GM21576 (cell line): ENCODE data around the gene KDM6A.
"Not testable (repeated sequence)": the region's sequence is repeated elsewhere in the genome, so short reads cannot be mapped to it uniquely, and the experiment has no call there.

Experiments
- ATAC-seq: cut with Tn5 transposase; IDR thresholded peaks from one replicate; pipeline ENCODE4 v1.9.1; 2021; ENCODE audit warnings: mild to moderate bottlenecking, moderate library complexity; ENCODE audit not compliant: unreplicated experiment

Gene KDM6A

DNA sequence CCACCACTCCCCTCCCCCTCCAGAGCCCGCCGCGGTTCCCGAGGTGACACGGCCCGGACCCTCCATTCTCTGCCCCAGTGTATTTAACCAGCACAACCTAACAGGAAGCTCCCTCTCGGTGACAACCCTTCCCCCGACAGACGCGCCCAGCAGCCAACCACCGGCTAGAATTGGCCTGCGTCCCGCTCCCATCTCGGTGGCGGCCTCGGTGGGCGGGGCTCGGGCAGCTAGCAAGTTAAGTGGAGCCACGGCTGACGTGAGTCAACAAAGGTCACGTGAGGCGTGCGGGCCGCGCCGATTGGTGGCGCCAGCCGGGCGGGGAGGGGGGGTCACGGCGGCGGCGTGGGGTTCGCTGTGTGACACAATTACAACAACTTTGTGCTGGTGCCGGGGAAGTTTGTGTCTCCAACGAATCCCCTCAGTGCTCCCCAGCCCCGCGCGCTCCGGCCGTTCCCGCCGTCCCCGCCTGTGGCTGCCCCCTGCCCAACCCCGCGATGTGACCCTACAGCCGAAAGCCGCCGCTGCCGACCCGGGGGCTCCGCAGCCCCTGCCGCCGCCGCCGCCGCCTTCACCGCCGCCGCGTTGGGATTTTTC lies at the start of gene KDM6A:
Gene KDM6A, plus strand, starts transcription at position 368 of the 594 bp plus-strand sequence. CDS start 364 bp downstream, outside the sequence.
- peak; percentile 90 for ATAC-seq

DNA sequence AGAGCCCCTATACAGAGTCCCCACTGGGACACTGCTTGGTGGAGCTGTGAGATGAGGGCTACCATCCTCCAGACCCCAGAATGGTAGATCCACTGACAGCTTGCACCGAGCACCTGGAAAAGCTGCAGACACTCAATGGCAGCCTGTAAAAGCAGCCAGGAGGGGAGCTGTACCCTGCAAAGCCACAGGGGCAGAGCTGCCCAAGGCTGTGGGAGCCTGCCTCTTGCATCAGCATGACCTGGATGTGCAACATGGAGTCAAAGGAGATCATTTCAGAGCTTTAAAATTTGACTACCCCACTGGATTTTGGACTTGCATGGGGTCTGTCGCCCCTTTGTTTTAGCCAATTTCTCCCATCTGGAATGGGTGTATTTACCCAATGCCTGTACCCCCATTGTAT lies 49.8 kb upstream of the KDM6A start:
- not testable (repeated sequence) for ATAC-seq

DNA sequence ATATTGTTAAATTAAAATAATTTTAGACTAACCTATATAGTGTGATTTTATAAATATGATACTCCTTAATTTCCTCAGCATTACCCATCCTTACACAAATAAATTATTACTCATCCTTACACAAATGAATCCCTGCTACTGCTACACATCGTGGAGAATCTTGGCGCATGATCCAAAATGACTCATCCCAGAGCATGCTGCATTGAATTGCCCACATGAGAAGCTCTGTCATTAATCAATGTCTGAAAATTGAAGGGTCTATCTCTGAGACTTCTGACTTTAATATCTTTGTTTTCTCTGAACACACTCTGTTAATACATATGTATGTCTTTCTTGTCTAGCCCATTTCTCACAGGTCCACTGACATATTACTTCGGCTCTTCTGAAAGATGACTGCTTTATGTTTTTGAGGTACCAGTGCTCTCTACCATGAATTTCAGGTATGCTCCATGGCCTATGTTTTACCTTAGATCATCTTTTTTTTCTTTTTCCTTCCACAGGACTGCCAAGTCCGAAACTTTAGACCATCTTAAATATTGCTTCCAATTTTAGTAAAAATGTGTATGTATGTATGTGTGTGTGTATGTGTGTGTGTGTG lies 44.9 kb upstream of the KDM6A start:
- no peak for ATAC-seq

DNA sequence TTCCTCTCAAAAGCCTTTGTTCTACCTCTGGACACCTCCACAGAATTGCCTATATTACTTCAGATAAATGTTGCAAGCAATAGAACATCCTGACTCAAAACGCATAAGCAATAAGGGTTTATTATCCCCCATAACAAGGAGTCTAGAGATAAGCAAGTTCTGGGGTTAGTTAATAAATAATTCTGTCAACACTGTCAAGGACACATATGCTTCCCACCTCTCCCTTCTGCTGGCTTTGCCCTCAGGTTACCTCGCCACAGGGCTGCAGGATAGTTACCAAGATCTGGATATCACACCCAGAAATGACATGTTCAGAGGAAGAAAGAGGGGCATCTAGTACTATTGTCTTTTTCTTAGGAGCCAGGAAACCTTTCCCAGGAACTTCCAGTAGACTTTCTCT lies 43.2 kb upstream of the KDM6A start:
- ATAC-seq, result no peak

DNA sequence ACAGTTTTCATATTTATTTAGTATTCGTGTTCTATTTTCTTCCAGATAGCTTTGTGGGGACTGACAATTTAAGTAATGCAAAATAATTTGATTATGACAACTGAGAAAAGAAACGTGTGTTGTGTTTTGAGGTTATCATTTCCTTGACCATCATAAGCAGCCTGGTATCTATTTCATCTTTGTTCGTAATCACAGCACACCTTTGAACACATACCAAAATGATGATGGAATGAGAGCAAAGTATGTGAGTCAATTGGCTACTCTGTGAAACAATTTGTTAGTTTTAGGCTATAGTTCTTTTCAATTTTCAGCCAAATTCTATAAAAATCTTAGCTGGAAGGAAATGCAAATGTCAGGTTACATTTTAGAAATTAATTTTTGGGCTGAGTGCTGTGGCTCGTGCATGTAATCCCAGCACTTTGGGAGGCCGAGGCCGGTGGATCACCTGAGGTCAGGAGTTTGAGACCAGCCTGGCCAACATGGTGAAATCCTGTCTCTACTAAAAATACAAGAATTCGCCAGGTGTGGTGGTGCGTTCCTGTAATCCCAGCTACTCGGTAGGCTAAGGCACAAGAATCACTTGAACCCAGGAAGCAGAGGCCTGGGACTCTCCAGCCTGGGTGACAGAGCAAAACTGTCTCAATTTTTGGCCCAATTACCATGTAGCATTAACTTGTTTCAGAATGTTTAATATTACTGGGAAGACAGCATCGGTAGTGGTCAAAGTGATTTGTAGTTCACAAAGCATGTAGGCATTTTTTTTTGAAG lies 30.3 kb upstream of the KDM6A start:
- ATAC-seq, result no peak

DNA sequence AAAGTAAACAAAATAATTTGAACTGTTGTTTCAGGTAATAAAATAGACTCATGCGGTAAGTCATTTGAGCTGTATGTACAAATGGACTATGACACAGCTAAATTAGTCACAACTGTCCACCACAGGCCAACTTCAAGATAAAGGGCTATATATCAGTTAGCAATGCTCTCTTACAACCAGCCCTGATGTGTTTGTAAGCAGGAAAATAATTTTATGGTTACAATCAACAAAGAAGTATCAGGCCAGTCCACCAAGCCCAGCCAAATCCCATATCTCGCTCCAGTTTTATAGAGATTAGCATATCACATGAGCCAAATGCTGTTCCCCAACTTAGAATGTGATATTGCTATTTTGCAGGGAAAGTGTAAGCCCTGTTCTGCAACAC lies 29.7 kb upstream of the KDM6A start:
- ATAC-seq, result no peak

DNA sequence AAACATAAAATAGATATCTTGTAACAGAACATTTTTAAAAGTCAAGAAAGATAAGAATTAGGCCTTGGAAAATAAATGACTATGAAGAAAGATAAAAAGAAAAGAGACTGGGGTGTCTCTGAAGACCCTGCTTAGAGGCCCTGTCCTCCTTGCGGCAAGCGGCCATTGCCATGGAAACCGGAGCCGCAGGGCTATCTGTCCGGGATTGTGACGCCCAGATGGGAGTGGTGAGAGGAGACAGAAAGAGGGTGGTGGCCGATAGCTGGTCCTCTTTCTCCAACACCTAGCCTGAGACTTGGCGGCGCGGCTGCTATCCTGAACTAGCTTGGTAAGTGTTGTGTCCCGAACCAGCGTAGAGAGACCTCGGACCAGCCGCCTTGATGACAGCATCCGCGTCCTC lies 29.2 kb upstream of the KDM6A start, which contains the start of gene DUSP21:
Gene DUSP21, plus strand, starts transcription at position 269 of the 400 bp plus-strand sequence. Its CDS starts 112 bp downstream, at position 381.
- ATAC-seq, result no peak

DNA sequence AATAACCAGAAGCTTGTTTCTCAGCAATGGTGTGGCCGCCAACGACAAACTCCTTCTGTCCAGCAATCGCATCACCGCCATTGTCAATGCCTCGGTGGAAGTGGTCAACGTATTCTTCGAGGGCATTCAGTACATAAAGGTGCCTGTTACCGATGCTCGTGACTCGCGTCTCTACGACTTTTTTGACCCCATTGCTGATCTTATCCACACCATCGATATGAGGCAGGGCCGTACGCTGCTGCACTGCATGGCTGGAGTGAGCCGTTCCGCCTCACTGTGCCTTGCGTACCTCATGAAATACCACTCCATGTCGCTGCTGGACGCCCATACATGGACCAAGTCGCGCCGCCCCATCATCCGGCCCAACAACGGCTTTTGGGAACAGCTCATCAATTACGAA lies 28.8 kb upstream of the KDM6A start:
- no peak for ATAC-seq

DNA sequence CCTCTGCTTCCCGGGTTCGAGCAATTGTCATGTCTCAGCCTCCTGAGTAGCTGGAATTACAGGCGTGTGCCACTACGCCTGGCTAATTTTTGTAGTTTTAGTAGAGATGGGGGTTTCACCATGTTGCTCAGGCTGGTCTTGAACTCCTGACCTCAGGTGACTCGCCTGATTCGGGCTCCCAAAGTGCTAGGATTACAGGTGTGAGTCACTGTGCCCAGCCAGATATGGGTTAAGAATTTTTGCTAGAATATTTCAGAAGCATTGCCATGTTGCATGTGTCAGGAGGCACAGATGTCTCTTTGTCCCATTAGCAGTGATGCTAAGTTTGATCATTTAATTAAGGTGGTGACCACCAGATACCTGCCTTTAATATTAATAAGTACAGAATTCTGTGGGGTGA lies 22.1 kb upstream of the KDM6A start:
- ATAC-seq, result not testable (repeated sequence)

DNA sequence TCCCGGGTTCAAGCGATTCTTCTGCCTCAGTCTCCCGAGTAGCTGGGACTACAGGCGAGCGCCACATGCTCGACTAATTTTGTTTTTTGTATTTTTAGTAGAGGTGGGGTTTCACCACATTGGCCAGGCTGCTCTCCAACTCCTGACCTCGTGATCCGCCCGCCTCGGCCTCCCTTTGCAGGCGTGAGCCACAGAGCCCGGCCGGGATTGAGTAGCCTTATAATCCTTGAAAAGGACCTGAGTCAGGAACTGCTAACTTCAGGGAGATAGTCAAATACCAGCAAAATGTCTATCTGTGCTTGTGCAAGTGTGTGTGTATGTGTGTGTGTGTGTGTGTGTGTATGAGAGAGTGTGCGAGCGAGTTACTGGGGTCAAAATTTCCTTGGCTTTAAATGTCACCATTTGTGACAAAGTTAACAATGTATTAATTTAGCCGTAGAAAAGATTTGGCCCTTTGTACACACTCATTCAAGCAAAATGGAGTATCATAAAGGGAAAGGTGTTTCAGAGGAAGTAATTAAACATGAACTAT lies 1.8 kb upstream of the KDM6A start:
- no peak for ATAC-seq

DNA sequence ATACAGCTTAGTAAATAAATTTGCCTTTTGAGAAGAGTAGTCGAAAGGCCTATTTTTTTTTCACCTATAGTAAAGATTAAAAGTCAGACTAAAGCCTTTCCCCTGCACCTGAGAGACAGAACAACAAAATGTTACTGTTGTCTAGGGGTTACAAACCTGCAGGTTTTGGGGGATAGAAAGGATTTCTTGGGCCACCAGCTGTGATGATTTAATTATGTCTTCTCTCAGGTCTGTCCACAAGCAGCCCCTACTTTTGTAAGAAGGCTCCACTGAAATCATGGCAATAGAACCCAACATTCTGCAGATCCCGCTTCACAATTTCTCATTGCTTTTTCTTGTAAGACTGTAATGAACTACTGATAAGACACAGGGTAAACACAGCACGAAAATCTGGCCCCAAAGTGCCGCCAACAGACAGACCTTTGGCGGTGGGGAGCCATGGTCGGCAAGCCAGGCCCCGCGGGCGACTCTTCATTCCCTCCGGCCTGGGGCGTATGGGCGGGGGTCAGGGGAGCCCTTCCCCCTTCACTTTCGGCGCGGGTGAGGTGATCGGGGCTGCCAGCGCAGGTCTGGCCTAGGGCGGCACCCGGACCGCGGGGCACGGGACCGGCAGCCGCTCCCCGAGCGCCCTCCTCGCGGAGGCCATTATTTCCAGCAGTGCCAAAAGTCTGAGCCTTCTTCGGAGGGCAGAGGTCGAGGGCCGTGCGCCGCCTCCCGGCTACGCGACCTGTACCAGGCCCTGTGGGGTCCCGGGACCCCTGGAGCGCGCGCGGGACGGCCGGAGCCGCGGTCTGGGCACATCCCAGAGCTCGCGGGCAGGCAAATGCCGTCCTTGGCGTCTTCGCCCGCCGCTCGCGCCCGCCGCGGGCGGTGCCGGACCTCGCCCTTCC lies 812 bp upstream of the KDM6A start:
- peak; percentile 19 for ATAC-seq

DNA sequence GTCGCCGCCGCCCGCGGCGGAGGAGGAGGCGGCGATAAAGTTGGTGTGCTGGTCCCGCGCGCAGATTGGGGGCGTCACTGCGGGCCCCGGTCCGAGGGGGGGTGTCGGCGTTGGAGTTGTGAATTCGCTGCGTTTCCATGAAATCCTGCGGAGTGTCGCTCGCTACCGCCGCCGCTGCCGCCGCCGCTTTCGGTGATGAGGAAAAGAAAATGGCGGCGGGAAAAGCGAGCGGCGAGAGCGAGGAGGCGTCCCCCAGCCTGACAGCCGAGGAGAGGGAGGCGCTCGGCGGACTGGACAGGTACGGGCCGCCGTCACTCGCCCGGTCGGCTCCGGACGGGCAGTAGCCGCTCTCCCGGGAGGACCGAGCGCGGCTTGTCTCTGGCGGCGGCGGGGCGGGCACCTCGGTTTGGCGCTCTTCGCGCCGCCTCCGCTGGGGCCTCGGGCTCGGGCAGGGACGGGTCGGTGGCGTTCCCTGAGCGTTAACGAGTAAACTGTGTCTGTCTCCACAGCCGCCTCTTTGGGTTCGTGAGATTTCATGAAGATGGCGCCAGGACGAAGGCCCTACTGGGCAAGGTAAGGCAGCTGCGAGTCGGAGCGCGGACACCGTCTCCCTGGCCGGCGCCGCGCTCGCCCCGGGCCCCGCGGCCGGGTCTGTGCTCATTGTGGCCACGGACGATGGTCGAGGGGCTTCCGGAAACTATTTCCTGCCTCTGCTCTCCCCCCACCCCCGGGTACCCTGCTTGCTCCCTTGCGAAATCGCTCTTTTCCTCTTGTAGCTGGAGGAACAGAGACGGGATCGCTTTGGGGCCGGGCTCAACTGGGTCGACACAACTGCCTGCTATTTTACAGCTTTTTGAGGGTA lies 658 bp downstream of the KDM6A start:
- ATAC-seq, result no peak

DNA sequence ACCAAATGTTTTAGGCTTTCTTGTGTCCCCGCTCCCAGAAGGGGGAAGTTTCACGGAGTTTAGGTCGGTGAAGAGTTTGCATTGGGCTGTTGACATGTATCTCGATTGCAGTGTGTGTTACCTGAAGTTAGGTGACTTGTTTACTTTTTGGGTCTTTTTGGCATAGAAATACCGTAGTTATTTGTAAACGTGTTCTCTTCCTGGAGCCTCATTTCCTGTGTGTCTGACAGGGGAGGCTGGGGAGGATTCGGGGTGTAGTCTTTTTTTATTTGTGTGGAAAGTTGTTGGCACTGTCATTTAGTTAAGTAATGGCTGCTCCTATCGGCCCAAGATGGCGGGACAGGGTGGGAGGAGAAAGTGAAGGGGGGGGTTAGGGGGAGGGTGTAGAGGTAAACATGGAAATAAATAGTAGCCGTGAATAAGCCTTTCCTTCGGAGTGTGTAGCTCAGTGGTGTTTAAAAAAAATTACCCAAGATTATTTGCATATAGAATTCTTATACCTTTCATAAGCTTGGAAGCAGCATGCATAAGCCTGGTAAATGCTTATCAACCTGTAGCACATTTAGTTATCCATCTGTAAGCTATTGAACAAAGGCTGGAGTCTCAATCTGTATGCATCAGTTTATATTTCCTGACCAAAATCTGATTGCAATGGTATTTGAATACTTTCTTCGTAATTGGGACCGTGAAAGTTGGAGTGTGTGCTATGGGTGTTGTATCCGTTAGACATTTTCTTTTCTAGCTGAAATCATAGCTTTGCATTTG lies 1.6 kb downstream of the KDM6A start:
- no peak for ATAC-seq

DNA sequence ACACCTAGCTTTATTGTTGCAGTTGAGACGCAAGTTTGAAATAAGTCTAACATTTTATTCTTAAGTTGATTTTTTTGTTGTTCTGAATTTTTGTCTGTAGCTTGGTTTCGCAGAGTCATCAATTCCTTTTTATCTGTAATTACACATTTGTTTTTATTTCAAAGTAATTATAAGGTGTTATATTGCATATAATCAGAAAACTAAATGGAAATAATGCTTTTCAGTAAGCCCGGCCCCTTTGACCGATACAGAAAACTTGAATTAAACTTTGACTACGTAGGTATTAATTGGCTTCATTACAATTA lies 2.1 kb downstream of the KDM6A start:
- no peak for ATAC-seq

DNA sequence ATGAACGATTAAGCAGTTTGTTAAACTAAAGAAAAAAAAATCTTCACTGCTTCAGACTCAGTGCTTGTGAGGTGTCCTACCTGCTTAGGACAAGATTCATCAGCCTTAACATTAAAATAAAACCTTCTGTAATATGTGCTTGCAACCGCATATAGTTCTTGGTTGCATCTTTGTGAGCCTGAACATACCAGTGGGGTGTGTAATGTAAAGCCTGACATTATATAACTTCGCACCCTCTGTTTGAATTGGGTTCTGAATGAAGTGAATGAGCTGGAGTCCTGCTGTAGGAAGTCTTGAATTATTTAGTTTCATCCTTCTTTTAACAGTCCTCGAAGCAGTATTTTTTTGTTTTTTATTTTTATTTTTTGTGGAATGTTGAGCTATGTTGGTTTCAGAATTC lies 3.1 kb downstream of the KDM6A start:
- no peak for ATAC-seq

DNA sequence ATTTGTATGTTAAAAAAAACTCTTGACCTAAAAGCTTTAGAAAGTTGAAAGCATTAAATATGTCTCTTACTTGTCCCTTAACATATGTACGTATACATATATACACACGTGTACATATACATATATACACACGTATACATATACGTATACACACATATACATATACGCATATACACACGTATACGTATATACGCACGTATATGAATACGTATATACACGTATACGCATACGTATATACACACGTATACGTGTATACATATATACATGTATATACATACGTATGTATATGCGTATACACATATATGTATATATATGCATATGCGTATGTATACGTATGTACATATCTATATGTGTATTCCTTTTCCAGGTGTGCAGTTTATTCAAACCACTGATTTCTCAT lies 3.8 kb downstream of the KDM6A start:
- ATAC-seq, result no peak

DNA sequence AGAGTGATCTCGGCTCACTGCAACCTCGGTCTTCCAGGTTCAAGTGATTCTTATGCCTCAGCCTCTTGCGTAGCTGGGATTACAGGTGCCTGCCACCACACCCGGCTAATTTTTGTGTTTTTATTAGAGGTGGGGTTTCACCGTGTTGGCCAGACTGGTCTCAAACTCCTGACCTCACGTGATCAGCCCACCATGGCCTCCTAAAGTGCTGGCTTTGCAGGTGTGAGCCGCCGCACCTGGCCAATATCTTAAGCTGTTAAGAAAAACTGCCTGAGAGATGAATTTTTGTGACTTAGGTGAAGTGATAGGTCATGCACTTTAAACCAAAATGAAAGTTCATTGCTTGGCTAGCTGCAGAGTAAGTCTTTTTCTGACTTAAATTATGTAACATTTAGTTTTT lies 5.8 kb downstream of the KDM6A start:
- ATAC-seq, result no peak

DNA sequence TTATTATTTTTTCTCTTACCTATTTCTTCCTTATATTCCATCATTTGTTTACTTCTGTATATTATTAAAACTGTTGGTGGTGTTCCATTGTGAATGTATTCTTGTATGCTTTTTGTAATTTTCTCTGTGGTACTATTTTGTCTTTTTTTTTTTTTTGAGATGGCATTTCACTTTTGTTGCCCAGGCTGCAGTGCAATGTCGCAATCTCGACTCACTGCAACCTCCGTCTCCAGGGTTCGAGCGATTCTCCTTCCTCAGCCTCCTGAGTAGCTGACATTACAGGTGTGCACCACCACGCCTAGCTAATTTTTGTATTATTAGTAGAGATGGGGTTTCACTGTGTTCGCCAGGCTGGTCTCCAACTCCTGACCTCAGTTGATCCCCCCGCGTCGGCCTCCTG lies 8.6 kb downstream of the KDM6A start:
- ATAC-seq, result no peak

DNA sequence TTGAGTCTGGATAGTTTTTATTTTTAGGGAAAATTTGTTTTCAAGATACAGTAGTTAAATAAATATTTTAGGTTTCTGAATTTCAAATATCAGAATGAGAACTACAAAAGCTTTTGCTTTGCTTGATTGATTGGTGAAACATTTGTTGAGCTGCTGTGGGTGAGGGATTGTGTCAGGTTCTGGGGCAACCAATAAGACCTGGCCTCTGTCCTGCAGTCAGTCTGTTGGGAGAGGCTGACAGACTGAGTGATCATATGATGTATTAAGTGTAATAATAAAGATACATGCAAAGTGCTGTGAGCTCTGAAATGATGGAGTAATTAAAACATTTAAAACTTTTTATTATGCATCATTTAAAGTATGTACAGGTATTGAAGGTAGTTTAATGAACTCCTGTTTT lies 9.6 kb downstream of the KDM6A start:
- ATAC-seq, result no peak
